ENCODE results near the gene CCDC12.

Gene CCDC12

DNA sequence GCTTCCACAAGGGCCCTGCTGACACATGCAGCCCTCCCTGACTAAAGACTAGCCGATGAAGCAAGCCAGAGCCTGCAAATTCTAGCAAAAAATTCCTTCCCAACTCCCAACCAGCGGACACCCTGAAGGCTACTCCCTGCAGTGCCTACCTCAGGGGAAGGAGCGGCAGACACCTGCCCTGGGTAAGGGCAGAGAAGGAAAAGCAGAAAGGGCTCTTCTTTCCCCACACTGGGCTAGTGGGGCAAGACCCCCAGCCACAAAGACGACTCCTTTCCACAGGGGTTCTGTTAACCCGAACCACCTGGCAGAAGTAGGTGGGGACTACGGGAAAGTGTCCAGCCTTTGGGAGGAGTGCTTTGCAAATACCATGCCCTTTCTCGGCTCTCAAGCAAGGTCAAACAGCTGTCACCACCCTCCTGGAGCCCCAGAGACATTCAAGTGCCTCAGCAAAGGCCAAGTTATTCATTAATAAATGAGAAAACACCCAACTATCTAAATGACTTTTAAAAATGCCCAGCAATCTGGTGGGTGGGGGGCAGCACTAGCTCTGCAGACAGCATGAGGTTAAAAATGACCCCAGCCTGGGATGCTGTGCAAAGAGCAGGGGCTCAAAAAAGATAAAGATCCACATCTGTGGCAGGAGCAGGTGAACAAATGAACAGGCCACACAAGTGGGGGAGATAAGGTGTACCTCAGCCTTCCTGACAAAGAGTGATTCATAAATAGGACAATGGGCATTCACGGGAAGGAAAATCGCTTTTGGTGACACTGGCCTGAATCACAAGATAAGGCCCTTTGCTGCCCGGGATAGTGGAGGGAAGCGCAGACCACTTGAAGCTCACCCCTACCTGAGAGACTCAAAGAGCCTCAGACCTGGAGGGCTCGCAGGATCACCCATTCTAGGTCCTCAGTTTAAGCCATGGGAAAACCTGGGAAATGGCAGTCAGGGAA is 33.0 kb downstream of the CCDC12 start:
- DNase-seq (ENCODE audit: extremely low spot score) = no peak
- ChIA-PET CTCF (interaction anchor here (1.4 to 1.7 kb wide), 3 partner anchors 8 to 12 kb away, joined by 4 read pairs; no protein-coding TSS in a partner anchor), POLR2A (interaction anchor here (1.4 kb wide), 1 partner anchor 12 kb away, joined by 7 read pairs; no protein-coding TSS in a partner anchor)
- TF ChIP-seq, protein P1, sequence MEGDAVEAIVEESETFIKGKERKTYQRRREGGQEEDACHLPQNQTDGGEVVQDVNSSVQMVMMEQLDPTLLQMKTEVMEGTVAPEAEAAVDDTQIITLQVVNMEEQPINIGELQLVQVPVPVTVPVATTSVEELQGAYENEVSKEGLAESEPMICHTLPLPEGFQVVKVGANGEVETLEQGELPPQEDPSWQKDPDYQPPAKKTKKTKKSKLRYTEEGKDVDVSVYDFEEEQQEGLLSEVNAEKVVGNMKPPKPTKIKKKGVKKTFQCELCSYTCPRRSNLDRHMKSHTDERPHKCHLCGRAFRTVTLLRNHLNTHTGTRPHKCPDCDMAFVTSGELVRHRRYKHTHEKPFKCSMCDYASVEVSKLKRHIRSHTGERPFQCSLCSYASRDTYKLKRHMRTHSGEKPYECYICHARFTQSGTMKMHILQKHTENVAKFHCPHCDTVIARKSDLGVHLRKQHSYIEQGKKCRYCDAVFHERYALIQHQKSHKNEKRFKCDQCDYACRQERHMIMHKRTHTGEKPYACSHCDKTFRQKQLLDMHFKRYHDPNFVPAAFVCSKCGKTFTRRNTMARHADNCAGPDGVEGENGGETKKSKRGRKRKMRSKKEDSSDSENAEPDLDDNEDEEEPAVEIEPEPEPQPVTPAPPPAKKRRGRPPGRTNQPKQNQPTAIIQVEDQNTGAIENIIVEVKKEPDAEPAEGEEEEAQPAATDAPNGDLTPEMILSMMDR (IDR thresholded peaks at IDR 0.05; ENCODE audit: control extremely low read depth, extremely low read depth, low read depth, missing control alignments) = no peak

DNA sequence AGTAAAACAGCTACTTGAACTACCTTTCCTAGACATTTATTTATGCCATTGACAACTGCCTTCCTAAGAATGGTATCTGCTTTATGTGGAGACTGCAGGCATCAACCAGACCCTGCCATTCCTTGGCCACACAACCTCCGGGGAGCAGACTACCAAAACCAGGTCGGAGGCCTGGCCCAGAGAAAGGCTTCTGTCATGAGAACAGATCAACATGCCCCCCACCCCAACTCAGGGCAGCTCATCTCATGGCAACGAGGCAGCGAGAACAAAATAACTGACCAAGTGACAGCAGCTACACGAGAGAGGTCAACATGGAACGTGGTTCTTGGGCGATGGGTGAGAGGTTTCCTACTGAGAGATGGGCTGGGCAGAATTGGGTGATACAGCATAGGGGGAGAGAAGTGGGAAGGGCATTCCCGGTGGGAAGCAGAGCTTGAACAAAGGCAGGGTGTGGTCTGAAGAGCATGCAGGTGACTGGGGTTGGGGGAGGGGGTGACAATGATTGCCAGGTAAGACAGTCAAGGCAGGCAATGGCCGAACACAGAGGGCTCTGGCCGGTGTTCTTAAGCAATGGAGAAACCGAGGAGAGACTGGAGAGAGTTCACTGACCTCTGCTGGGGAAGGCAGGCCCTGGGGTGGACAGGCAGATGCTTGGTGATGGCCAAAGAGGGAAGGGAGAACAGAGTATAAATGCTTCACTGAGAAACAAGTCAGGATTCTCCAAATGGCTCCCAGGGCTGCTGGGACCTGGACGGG is 33.9 kb downstream of the CCDC12 start:
- no peak for DNase-seq (ENCODE audit: extremely low spot score)
- CTCF ChIA-PET = interaction anchor here (0.8 to 1.7 kb wide), 5 partner anchors 10 to 24 kb away, joined by 3 to 5 read pairs (median 3); no protein-coding TSS in a partner anchor
- POLR2A ChIA-PET = no interaction called here
- TF ChIP-seq, protein P1 (IDR thresholded peaks at IDR 0.05; ENCODE audit: control extremely low read depth, extremely low read depth, low read depth, missing control alignments) = no peak

DNA sequence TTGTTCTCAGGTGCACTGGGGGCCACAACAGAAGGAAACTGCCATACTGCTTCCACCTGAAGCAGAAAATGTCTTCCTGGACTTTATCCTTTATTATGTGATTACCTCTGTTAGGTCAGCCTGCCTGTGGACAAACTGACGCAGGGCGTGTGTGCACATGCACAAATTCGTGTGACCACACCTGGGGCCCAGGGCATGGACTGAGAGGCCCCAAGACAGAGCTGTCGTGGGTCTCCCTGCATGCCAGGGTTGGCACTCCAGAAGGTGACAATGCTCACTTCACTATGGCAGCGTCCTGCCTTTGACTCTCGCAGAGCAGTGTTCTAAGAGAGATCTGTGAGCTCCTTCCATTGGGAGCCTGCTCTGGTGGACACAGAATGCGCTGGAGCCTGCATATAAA is 34.5 kb downstream of the CCDC12 start:
- ChIA-PET POLR2A (no interaction called here), CTCF (interaction anchor here (0.8 to 1.7 kb wide), 5 partner anchors 10 to 24 kb away, joined by 3 to 5 read pairs (median 3); no protein-coding TSS in a partner anchor)
- DNase-seq (ENCODE audit: extremely low spot score) = no peak
- TF ChIP-seq, protein P1 (IDR thresholded peaks at IDR 0.05; ENCODE audit: control extremely low read depth, extremely low read depth, low read depth, missing control alignments) = no peak

DNA sequence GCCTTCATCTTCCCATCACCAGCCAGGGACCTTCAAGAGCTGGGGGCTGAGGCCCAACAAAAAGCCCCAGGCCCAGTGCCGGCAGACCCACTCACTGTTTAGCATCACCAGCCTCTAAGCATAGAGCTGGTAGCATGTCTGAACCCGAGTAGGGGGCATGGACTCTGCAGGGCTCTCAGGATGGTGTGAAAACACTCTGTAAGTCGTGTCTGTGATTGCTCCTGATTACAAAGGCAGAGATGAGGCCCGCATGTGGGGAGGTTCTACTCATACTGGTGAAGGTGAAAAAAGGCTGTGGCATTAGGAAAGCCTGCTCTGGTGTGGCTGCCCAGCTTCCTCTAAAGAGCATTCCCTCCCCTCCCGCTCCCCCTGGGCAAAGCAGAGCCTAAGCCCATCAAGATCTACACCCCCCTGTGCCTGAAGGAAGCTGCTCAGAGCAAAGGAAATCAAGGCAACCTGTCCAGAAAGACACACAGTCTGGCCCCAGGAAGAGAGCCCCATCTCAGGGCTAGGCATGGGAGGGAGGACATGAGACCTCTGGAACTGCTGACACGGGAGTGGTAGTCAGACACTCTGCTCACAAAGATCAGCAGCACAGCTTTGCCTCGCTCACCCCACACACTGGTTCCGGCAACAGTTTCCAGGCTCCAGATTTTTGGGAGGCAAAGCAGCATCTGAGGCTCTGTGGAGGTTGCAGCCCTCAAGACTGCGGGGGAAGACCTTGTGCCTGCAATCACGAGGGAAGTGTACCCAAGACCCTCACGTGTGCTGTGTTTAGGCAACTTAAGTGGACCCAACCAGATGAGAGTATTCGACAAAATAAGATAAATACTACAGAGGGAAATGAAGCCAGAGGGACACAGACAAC is 36.7 kb downstream of the CCDC12 start:
- no peak for DNase-seq (ENCODE audit: extremely low spot score)
- ChIA-PET CTCF (interaction anchor here (1.3 to 3.0 kb wide), 2 partner anchors 9 to 30 kb away, joined by 4 to 10 read pairs; no protein-coding TSS in a partner anchor), POLR2A (interaction anchor here (1.1 kb wide), 1 partner anchor 40 kb away, joined by 3 read pairs; the partner anchor contains the start of gene NBEAL2)
- TF ChIP-seq, protein P1 (IDR thresholded peaks at IDR 0.05; ENCODE audit: control extremely low read depth, extremely low read depth, low read depth, missing control alignments) = no peak

DNA sequence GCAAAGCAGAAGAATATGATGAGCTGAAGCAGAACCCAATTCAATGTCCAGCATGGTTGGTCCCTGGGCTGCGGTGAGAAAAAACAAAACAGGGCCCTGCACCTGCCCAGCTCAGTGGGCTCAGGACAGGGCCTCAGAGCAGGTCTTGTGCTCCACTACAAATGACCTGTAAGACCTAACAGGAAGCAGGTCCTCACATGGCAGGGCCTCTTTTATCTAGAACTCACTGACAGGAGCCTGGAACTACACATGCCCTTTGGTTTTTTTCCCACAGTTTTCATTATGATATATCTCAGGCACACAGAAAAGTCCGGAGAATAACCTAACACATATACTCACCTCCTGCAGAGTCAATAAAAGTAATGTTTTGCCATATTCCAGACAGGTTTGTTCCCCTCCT is 38.4 kb downstream of the CCDC12 start:
- CTCF ChIA-PET = interaction anchor here (0.7 to 1.4 kb wide), 2 partner anchors 9 to 29 kb away, joined by 3 read pairs; no protein-coding TSS in a partner anchor
- POLR2A ChIA-PET = interaction anchor here (0.7 kb wide), 1 partner anchor 12 kb away, joined by 6 read pairs; no protein-coding TSS in a partner anchor
- DNase-seq (ENCODE audit: extremely low spot score) = no peak
- TF ChIP-seq, protein P1 (IDR thresholded peaks at IDR 0.05; ENCODE audit: control extremely low read depth, extremely low read depth, low read depth, missing control alignments) = no peak

All from GM10248 (cell line).